ENCODE results near the gene CELF4. TPM values are rescaled to one million over a fixed set of nuclear protein-coding genes. Genes with fewer than 3 reads are reported as not detected.

Gene CELF4
- total RNA-seq, 1 experiment from 2014 or later, result not detected

- Histone ChIP-seq H3K4me3 (no peak overlapping the region), H3K27ac (no peak overlapping the region), H3K36me3 (no peaks in the 10 kb centered on the region), H3K4me1 (replicated peaks) (no peaks in the 10 kb centered on the region), H3K27me3 (replicated peaks) (no peaks in the 10 kb centered on the region), H3K9me3 (replicated peaks) (no peaks in the 10 kb centered on the region)
- no peak for DNase-seq (ENCODE audit: low read depth in 1 of 2, low spot score in 2 of 2)
These were observed 272.2 kb downstream of the CELF4 start for GRCh38 chr18:37293359-37293758.

DNA sequence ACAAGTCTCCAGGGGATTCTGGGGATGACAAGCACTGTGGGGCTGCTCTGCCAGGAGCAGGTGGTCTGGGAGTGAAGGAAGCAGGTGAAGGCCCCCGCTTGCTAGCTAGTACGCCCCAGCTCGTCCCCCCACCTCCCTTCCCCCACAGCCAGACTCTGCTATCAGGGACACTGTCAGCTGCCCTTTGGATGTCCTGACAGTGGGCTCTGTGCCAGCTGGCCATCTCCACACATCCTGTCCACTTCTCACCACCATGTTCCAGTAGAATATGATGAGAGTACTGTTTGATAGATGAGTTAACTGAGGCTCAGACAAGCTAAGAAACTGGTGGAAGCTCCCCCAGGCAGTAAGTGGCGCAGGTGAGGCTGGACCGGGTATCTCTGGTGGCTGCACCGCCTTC, 276.2 kb downstream of the CELF4 start:
- H3K36me3 ChIP-seq, result no peaks in the 10 kb centered on the region
- no peak for DNase-seq (ENCODE audit: low read depth in 1 of 2, low spot score in 2 of 2)
- H3K27ac ChIP-seq, result no peak overlapping the region
- no peaks in the 10 kb centered on the region for H3K27me3 ChIP-seq (replicated peaks)
- no peak overlapping the region for H3K4me3 ChIP-seq
- no peaks in the 10 kb centered on the region for H3K9me3 ChIP-seq (replicated peaks)
- no peaks in the 10 kb centered on the region for H3K4me1 ChIP-seq (replicated peaks)

- Histone ChIP-seq H3K9me3 (replicated peaks) (no peaks in the 10 kb centered on the region), H3K27ac (no peak overlapping the region), H3K4me1 (replicated peaks) (no peaks in the 10 kb centered on the region), H3K4me3 (no peak overlapping the region), H3K36me3 (no peaks in the 10 kb centered on the region), H3K27me3 (replicated peaks) (no peaks in the 10 kb centered on the region)
- DNase-seq (ENCODE audit: low read depth in 1 of 2, low spot score in 2 of 2), result no peak
These were observed 278.0 kb downstream of the CELF4 start for GRCh38 chr18:37287601-37288000.

DNA sequence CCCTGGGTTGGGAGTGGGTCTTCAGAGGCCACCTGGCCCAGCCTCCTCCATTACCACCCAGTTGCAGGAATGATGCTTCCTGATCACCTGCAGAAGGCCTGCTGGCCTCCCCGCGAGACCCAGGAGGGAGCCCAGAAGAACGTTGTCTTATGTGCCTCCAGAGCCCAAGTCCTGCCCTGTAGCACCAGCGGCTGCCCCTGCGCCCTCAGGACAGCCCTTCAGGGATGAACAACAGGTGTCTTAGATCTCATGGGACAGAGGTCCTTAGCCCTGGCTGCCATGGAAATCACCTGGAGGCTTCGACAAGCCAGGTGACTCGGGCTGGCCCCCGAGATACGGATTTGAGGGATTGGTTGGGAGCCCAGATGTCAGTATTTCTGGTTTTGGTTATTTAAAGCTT, 278.8 kb downstream of the CELF4 start:
- Histone ChIP-seq H3K4me3 (no peak overlapping the region), H3K9me3 (replicated peaks) (no peaks in the 10 kb centered on the region), H3K27me3 (replicated peaks) (no peaks in the 10 kb centered on the region), H3K36me3 (no peaks in the 10 kb centered on the region), H3K4me1 (replicated peaks) (no peaks in the 10 kb centered on the region), H3K27ac (no peak overlapping the region)
- DNase-seq (ENCODE audit: low read depth in 1 of 2, low spot score in 2 of 2), result no peak

- no peaks in the 10 kb centered on the region for H3K27me3 ChIP-seq (replicated peaks)
- no peak overlapping the region for H3K27ac ChIP-seq
- no peaks in the 10 kb centered on the region for H3K36me3 ChIP-seq
- no peaks in the 10 kb centered on the region for H3K9me3 ChIP-seq (replicated peaks)
- DNase-seq (ENCODE audit: low read depth in 1 of 2, low spot score in 2 of 2), result no peak
- H3K4me1 ChIP-seq (replicated peaks), result no peaks in the 10 kb centered on the region
- H3K4me3 ChIP-seq, result no peak overlapping the region
These were observed 279.8 kb downstream of the CELF4 start for GRCh38 chr18:37285825-37286224.

DNA sequence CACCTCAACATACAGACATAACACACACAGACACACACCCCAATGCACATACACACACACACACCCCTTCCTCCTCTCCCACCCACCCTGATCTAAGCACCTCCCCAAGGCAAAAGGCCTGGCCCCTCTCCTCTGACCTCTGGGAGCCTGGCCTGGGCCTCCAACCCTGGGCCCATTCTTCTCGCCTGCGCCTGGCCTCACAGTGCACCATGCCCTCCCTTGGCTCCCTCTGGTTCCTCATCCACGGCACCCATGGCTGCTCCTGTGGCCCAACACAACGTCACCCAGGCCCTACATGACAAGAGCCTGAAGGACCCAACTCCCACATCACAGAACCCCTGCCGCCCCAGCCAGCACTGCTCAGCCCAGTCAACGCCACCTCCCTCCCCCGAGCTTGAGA, 281.3 kb downstream of the CELF4 start:
- H3K4me1 ChIP-seq (replicated peaks), result no peaks in the 10 kb centered on the region
- DNase-seq (ENCODE audit: low read depth in 1 of 2, low spot score in 2 of 2), result no peak
- H3K27ac ChIP-seq, result no peak overlapping the region
- no peaks in the 10 kb centered on the region for H3K27me3 ChIP-seq (replicated peaks)
- no peak overlapping the region for H3K4me3 ChIP-seq
- H3K36me3 ChIP-seq, result no peaks in the 10 kb centered on the region
- H3K9me3 ChIP-seq (replicated peaks), result no peaks in the 10 kb centered on the region

- Histone ChIP-seq H3K4me3 (no peak overlapping the region), H3K9me3 (replicated peaks) (no peaks in the 10 kb centered on the region), H3K27me3 (replicated peaks) (no peaks in the 10 kb centered on the region), H3K27ac (no peak overlapping the region), H3K36me3 (no peaks in the 10 kb centered on the region), H3K4me1 (replicated peaks) (no peaks in the 10 kb centered on the region)
- no peak for DNase-seq (ENCODE audit: low read depth in 1 of 2, low spot score in 2 of 2)
These were observed 283.1 kb downstream of the CELF4 start for GRCh38 chr18:37282386-37283037.

GRCh38 chr18:37280701-37281393, 284.8 kb downstream of the CELF4 start:
- DNase-seq (ENCODE audit: low read depth in 1 of 2, low spot score in 2 of 2), result no peak
- H3K4me1 ChIP-seq (replicated peaks), result no peaks in the 10 kb centered on the region
- no peak overlapping the region for H3K27ac ChIP-seq
- no peaks in the 10 kb centered on the region for H3K9me3 ChIP-seq (replicated peaks)
- no peaks in the 10 kb centered on the region for H3K36me3 ChIP-seq
- H3K4me3 ChIP-seq, result no peak overlapping the region
- no peaks in the 10 kb centered on the region for H3K27me3 ChIP-seq (replicated peaks)

GRCh38 chr18:37277804-37278203, 287.8 kb downstream of the CELF4 start:
- H3K4me3 ChIP-seq, result no peak overlapping the region
- DNase-seq (ENCODE audit: low read depth in 1 of 2, low spot score in 2 of 2), result no peak
- no peaks in the 10 kb centered on the region for H3K9me3 ChIP-seq (replicated peaks)
- H3K4me1 ChIP-seq (replicated peaks), result no peaks in the 10 kb centered on the region
- H3K36me3 ChIP-seq, result no peaks in the 10 kb centered on the region
- no peak overlapping the region for H3K27ac ChIP-seq
- no peaks in the 10 kb centered on the region for H3K27me3 ChIP-seq (replicated peaks)

- H3K4me1 ChIP-seq (replicated peaks), result no peaks in the 10 kb centered on the region
- no peak for DNase-seq (ENCODE audit: low read depth in 1 of 2, low spot score in 2 of 2)
- H3K36me3 ChIP-seq, result no peaks in the 10 kb centered on the region
- no peak overlapping the region for H3K4me3 ChIP-seq
- H3K27me3 ChIP-seq (replicated peaks), result no peaks in the 10 kb centered on the region
- no peak overlapping the region for H3K27ac ChIP-seq
- H3K9me3 ChIP-seq (replicated peaks), result no peaks in the 10 kb centered on the region
These were observed 289.3 kb downstream of the CELF4 start for GRCh38 chr18:37276111-37276890.

- no peak overlapping the region for H3K4me3 ChIP-seq
- H3K4me1 ChIP-seq (replicated peaks), result no peaks in the 10 kb centered on the region
- no peak for DNase-seq (ENCODE audit: low read depth in 1 of 2, low spot score in 2 of 2)
- H3K9me3 ChIP-seq (replicated peaks), result 0 out of 2 replicates have a peak, but pooled peaks cover under 1% of the 10 kb centered on the region
- H3K27me3 ChIP-seq (replicated peaks), result no peaks in the 10 kb centered on the region
- H3K27ac ChIP-seq, result no peak overlapping the region
- no peaks in the 10 kb centered on the region for H3K36me3 ChIP-seq
These were observed 290.3 kb downstream of the CELF4 start for GRCh38 chr18:37275237-37275741.

DNA sequence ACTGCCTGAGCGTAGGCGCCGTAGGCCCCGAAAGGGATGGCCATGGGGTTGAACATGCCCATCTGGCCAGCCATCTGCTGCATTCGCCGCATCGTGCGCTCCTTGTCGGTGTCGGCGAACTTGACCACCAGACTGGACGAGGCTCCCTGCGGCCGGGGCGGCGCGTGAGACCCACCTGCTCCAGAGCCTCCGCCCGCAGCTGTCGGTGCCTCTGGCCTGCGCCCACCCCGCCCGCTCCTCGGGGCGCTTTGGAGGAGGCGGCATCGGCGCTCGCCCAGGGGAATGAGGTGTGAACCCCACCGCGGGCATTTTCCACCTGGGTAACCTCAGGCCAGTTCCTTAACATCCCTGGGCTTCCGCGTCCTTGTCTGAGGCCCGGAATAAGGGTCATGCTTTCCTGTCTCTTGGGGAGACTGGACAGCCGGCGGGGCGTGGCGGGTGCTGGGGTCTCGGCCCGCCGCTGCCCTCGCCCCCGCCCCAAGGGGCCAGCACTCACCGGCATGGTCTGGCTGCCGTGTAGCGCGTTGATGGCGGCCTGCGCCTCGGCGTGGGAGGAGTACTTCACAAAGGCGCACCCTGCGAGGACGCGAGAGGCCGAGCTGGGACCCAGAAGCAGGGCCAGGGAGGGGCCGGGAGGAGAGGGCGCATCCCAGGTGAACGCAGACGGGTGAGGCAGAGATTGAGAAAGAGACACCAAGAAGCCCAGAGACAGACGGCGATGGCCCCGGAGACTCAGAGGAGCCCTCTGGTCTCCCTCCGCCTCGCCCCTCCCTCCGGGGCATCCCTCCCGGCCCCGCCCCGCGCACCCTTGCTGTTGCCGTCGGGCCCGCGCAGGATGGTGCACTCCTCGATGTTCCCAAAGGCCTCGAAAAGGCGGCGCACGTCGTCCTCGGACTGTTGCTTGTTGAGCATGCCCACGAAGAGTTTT, 291.0 kb downstream of the CELF4 start:
- no peaks in the 10 kb centered on the region for H3K36me3 ChIP-seq
- 0 out of 2 replicates have a peak, but pooled peaks cover 3% of the 10 kb centered on the region for H3K9me3 ChIP-seq (replicated peaks)
- H3K4me1 ChIP-seq (replicated peaks), result no peaks in the 10 kb centered on the region
- H3K27me3 ChIP-seq (replicated peaks), result no peaks in the 10 kb centered on the region
- no peak for DNase-seq (ENCODE audit: low read depth in 1 of 2, low spot score in 2 of 2)
- H3K4me3 ChIP-seq, result no peak overlapping the region
- no peak overlapping the region for H3K27ac ChIP-seq

- H3K27me3 ChIP-seq (replicated peaks), result no peaks in the 10 kb centered on the region
- 0 out of 2 replicates have a peak, but pooled peaks cover 3% of the 10 kb centered on the region for H3K9me3 ChIP-seq (replicated peaks)
- no peaks in the 10 kb centered on the region for H3K4me1 ChIP-seq (replicated peaks)
- no peak overlapping the region for H3K27ac ChIP-seq
- H3K4me3 ChIP-seq, result no peak overlapping the region
- DNase-seq (ENCODE audit: low read depth in 1 of 2, low spot score in 2 of 2), result no peak
- H3K36me3 ChIP-seq, result no peaks in the 10 kb centered on the region
These were observed 292.8 kb downstream of the CELF4 start for GRCh38 chr18:37272841-37273240.

Data from SJSA1 (cell line).